GM21526 (cell line): ENCODE results near the gene NAPEPLD.
"Not testable (repeated sequence)": the region's sequence is repeated elsewhere in the genome, so short reads cannot be mapped to it uniquely, and the experiment has no call there.

ENCODE experiments used
- ATAC-seq: cut with Tn5 transposase; IDR thresholded peaks from one replicate; pipeline ENCODE4 v1.9.1; 2021; ENCODE audit warnings: moderate library complexity; ENCODE audit not compliant: unreplicated experiment, low FRiP score

The NAPEPLD gene

DNA sequence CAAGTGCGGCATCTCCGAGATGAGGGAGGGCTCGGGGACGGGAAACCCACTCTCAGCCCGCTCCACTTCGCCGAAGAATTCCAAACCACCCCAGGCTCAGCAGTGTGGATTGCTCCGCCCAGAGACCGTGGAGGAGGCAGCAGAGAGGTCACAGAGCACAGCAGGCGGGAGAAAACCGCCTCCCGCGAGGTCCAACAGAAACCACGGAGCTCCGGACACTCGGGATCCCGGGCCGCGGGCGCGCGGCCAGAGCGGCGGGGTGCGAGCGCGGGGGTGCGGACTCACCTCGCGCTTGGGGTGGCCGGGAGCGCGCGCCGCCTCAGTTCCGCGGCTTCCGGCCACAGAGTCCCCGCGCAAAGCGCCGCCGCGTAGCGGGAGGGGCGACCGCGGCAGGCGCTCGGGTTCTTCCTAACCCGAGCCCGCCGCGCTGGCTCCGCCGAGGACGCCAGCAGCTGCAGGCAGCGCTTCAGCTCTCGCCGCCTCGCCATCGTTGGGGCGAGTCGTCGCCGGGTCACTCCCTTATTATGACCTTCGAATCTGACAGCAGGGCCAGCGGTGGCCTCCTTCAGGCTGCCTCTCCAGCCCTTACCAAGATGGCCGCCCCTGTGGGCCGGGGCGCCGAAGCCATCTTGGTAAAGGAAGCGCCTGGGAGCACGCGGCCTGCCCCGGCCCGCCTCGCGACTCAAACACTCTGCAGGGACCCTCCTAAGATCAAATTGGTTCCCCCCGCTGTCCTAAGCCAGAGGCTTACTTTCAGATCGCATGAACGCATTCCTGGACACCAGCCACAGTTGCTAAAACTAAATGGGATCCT lies at the start of gene NAPEPLD:
Gene NAPEPLD (minus strand): TSS at position 106 of the 814 bp plus-strand sequence. CDS start 20,323 bp downstream, outside the sequence.
- ATAC-seq, result peak; percentile 77

DNA sequence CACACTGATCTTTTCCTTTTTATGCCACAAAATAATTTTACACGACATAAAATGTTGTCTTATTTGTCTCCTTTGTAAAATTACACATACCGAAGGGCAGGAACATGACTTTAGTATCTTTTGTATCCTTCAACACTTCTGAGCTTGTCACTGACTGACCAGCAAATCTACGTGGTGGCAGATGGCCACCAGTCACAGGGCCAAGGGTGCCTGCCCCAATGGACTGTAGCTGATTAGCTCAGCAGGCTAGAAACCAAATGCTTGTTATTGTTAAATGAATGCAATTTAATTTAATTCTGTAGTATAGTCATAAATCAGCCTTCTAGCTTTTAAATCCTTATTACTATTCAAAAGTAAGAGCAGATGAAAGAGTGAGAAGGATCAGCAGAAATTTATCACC lies 49.2 kb upstream of the NAPEPLD start:
- not testable (repeated sequence) for ATAC-seq

DNA sequence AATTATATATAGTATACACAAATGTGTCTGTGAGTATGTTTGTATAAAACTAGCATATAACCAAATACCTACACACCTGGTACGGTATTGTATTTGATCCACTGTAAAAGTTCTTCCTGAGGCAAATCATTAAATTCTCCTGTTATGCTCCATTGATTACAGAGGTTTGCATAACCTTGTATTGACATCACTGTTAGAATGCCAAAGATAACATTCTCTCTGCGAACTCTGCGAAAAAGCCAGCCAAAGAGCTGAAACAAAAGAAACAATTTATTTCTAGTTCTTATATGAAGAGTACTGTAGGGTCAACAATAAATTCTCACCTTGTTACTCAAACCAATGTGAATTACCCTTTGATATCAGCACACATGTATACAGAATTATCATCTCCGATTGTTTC lies 46.5 kb upstream of the NAPEPLD start:
- ATAC-seq, result not testable (repeated sequence)

DNA sequence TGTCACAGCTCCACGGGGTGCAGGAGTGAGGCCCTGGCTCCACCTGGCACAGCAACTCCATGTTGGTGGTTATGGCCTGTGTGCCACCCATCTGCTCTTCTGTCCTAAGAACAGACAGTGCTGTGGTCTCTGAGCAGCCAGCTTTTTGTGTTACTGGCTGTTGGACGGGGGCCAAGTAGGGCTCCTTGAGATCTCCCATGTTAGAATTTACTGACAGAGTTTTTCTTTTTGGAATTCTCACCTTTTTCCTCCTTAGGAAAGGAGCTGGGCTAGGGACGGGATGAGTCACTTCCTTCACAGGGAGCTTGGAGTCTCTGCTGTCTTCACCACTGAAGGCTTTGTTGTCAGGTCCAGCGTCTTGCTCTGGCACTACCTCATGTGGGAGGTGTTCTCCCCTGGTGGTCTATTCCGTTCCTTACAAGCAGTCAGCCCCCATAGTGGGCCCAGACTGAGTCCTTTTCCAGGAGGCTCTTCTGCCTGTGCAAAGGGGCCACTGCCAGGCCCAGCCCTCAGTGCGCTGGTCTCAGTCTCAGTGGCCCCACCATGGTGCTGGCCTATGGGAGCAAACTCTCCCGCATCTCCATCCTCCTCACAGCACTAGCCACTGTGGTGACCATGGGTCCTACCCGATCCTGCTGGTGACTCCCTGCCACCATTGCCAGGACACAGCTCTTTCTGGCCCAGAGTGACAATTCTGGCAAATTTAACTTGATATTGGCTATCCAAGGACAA lies 23.7 kb upstream of the NAPEPLD start:
- not testable (repeated sequence) for ATAC-seq

DNA sequence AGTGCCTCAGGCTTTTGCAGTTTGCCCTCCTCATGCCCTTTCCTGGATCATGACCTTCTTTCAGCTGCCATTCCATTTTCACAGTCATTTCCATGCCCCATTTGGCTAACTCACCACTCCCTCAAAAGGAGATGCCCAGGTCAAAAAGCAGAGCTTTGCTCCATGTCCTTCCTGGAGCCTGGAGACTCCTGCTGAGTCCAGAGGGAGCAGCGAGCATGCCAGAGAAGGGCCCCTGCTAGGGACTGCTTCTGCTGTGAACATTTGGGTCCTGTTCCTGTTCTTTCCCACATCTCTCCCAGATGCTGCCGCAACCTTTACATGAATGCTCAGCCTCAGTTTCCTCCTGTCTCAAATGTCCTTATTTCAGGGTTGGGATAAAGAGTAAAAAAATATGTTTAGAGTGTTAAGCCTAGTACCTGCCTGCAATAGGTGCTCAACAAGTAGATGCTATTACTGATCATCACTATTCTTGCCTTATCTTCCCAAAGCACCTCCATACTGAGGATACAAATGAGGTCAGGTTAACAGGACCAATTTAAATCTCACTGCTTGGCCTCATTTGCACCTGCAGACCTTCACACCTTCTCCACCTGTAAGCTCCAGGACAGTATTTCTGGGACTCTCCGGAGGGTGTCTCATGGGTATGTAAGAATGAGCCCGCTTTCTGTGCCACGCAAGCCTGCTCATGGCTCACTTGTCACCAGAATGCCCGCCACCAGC lies 23.0 kb upstream of the NAPEPLD start:
- ATAC-seq, result not testable (repeated sequence)

DNA sequence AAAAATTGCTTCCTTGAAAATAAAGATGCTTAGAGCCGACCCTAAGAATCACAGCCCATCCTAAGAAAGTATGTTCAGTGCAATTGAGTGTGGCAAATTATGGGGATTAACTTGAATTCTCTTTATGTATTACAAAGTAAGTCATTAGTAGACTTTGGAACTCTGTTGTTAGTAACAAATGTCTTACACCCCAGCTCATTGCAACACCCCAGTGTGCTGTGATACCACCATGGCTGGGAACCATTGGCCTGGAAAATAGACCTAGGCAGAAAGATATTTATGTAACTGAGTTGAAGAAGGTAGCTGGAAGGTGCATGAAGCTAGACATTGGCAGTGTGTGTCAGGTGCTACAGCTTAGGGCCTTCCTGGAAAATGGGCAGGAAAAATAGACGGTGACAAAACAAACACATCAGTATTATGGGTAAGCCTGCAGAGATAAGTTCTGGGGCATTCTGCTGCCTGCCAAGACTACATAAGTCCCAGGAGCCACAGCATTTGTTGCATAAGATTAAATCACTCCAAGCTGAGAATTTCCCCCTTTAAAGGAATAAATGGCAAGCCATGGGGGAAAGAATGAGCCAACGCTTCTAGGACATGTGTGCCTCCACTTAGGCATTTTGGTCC lies 18.1 kb upstream of the NAPEPLD start:
- not testable (repeated sequence) for ATAC-seq

DNA sequence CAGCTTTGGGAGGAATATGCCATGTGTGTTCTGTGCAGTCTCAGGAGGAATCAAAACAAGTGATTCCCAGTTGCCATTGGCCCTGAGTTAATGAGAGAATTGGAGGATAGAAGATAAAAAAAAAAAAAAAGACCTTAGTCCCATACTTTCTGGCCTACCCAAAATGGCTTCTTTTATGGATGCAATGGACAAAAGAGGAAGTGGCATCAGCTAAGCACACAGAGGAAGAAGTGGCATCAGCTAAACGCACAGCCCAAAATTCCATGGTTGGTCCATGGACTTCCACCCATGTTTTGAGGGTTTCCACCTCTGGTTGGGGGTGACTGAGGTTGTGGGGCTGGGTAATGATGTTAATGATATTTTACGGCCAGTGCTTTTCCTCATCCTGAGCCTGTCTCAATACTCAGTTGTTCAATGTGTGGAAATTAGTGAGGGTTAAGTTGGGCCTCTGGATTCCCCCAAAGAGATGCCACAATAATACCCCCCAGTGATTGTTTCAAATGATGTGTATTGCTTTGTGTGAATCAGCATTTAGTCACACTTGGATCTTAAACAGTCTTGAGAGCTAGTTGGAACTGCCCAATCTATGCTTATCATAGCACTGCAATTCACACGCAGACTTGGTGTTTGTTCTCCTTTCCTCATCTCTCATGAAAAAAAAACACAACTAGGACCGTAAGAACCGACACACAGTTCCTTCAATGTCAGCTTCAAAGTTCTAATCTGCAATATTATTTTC lies 14.4 kb upstream of the NAPEPLD start:
- not testable (repeated sequence) for ATAC-seq

DNA sequence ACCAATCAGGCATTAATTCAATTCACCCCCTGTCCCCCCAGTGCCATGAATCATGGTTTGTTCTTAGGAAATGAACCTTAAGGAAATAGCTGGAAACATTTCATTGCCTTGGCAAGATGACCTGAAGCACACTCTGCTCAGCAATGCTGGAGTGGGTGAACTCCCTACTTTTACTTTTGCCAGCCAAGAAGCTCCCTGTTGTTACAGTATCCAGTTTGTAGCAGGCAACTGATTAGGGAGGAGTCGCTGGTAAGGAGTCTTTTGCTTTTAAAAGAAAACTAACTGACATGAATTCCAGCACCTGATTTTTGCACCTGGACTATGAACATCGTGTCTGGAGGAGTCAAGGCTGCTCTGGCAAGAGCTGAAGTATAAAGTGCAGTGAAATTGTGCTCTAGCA lies 13.7 kb upstream of the NAPEPLD start:
- not testable (repeated sequence) for ATAC-seq

DNA sequence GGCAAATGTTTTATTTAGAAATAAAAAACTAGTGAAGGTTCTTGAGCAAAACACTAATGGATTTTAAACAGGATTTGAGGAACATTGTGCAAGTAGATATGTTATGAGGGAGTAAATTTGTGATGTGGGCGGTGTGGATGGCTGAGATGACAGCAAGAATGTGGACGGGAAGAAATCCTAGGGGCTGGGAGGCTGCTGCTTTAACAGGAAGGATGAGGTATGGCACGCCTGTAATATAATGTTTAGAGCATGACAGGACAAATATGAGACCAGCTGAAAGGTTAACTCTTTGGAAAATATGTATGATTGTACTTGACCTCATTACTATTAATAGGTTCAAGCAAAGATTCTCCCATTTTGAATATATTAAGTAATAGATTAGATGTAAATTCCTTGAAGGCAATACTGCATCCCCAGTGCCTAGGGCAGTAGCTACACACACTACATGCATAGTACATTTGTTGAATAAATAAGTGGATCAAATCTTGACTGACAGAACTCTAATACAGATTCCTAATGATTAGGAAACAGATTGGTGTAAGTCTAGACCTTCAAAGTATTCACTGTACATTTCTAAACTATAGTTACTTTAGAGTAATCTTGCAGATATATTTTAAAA lies 13.2 kb upstream of the NAPEPLD start:
- ATAC-seq, result not testable (repeated sequence)

DNA sequence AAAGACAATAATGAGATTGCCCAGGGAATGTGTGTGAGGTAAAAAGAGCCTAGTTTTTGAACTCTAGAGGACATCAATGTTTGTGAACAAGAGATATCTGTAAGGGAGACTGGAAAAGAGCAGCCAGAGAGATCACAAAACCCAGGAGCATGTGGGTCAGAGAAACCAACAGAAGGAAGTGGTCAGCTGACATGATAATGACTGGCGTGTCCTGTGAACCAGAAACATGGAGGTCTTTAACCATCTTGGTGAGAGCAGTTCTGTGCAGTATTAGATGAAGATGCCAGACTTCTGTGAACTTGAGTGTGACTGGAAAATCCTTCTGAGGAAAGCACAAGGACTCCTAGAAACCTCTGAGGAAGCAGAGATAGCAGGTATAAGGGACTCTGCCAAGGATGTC lies 10.2 kb upstream of the NAPEPLD start:
- ATAC-seq, result not testable (repeated sequence)

DNA sequence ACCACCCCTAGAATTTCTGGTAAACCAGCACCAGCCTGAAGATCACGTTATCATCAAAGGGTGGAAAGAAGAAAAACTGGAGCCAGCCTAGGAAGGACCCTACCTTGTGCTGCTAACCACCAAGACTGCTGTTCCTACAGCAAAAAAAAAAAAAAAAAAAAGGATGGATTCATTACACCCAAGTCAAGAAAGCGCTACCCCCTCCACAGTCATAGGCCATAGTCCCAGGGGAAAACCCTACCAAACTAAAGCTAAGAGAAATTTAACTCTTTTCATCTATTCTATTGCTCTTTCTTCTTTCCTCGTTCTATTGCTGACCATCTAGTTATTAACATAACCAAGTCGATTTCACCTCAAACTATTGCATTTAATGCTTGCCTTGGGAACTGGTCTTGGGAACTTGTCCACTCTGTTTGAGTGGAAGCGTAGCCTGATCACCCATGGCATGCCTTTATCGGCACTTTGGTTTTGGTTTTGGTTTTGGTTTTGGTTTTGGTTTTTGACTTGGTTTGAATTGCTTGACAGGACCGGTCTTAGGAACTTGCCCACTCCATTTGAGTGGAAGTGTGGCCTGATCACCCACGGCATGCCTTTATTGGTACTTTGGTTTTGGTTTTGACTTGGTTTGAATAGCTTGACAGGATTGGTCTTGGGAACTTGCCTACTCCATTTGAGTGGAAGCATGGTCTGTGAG lies 6.6 kb upstream of the NAPEPLD start:
- peak; percentile 58 for ATAC-seq

DNA sequence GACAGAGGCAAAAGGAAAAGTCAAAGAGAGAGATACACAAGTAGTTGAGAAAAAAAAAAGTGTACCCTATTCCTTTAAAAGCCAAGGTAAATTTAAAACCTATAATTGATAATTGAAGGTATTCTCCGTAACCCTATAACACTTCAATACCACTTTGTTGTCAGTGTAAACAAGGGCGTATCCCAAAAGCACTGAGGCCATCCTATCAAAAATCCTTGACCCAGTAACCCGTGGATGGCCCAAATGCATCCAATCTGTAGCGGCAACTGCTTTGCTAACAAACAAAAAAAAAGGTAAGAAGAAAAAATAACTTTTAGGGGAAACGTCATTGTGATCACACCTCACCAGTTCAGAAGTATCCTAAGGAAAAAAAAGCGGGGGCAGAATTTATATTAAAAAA lies 5.1 kb upstream of the NAPEPLD start:
- no peak for ATAC-seq

DNA sequence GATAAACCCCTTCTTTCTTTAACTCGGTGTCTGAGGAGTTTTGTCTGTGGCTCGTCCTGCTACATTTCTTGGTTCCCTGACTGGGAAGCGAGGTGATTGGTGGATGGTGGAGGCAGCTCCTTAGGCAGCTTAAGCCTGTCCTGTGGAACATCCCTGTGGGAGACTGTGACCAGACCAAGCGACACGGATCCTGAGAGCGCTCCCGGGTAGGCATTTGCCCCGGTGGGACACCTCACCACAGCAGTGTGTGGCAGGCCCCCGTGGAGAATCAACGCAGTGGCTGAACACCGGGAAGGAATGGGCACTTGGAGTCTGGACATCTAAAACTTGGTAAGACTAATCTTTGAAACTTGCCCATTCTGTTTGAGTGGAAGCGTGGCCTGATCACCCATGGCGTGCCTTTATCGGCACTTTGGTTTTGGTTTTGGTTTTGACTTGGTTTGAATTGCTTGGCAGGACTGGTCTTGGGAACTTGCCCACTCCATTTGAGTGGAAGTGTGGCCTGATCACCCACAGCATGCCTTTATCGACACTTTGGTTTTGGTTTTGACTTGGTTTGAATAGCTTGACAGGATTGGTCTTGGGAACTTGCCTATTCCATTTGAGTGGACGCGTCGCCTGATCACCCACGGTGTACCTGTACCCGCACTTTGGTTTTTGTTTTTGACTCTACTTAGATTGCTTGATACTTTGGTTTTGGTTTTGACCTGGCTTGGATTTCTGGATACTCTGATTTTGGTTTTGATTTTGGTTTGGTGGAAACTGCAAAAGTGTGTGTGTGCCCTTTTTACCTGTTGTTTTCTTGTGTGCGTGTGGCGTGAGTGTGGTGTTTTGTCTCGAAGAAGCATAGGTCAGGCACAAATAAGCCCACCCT lies 4.1 kb upstream of the NAPEPLD start:
- ATAC-seq, result not testable (repeated sequence)

DNA sequence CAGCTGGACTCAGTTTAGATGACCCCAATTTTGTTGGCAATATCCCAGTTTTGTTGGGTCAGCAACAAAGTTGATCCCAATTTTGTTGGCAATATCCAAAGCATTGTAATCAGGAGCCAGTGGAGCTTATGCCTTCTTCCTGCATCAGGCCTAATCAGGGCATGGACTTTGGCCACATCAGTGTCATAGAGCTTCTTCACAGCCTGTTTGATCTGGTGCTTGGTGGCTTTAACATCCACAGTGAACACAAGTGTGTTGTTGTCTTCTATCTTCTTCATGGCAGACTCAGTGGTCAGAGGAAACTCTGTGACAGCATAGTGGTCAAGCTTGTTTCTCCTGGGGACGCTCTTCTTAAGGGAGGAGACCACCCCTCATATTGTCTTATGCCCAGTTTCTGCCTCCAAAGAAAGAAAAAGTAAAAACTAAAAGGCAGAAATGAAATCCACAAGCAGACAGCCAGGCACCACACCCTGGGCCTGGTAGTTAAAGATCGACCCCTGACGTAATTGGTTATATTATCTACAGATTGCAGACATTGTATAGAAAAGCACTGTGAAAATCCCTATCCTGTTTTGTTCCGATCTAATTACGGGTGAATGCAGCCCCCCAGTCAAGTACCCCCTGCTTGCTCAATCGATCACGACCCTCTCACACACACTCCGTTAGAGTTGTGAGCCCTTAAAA lies 3.2 kb upstream of the NAPEPLD start:
- ATAC-seq, result not testable (repeated sequence)

DNA sequence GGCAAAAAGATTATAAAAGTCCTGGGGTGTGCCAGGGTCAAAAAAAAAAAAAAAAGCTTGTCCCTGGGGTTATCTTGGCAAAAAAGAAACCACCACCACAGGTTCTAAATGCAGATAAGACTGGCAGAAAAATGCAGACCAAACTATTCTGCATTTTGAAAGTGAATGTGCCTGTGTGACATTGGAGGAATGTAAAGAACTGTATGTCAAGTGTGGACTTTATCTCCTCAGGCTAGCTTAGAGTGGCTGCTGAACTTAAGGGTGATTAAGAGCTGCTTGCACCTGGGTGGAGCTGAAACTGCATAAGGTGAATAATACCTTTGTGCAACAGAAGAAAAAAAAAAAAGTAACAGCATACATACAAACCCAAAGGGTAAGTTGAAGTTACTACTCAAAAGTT lies 1.3 kb upstream of the NAPEPLD start:
- ATAC-seq, result no peak

DNA sequence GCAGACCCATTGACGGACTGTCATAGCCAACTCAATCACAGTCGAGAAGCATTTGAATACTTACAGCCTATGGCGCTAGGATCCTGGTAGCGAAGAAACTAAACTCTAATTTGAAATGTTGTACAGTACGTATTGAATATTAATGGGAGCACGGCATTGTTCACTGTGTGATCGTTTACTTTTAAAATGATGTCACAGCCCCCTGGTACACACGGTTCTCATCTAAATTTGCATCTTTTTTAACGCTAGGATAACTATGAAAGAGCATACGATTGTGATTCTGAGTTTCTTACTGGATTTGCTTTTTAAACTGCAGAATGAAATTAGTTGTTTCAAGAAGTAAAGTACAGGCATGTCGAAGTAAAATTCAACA lies 895 bp upstream of the NAPEPLD start:
- no peak for ATAC-seq
